ENCODE results near the gene ZNF692.

GRCh38 chr1:248804771-248805681 is 53.9 kb downstream of the ZNF692 start:
- TF ChIP-seq EZH2 (IDR thresholded peaks at IDR 0.05; ENCODE audit: low read length) (no peak), CTCF (optimal IDR thresholded peaks at IDR 0.05 in 1 of 3, IDR thresholded peaks at IDR 0.05 in 1 of 3, conservative IDR thresholded peaks at IDR 0.05 in 1 of 3; ENCODE audit: extremely low read depth in 1 of 3, insufficient read depth in 2 of 3, low read length in 3 of 3) (no peak)

Measured in keratinocyte (primary cell).